Measurements from ENCODE around the gene TTC21A. TPM values are rescaled to one million over a fixed set of nuclear protein-coding genes. Genes with fewer than 3 reads are reported as not detected.

Gene TTC21A
- total and polyA plus RNA-seq, 2 of the 13 experiments (the other 11 are each of a cell fraction or from before 2014, with no cell fraction given) = 0.31 to 1.5 TPM

- Histone ChIP-seq H3K4me2 (ENCODE audit: low read depth, low read length) (no peak overlapping the region), H3K79me2 (ENCODE audit: insufficient read depth, low read length) (no peaks in the 10 kb centered on the region), H3K36me3 (replicated peaks in 1 of 2; ENCODE audit: control insufficient read depth in 1 of 2, insufficient read depth in 2 of 2, low read length in 2 of 2) (no peaks in the 10 kb centered on the region), H4K20me1 (ENCODE audit: insufficient read depth, low read length) (no peaks in the 10 kb centered on the region), H3K4me3 (replicated peaks in 1 of 3; ENCODE audit: insufficient read depth in 1 of 3, low read depth in 2 of 3, low read length in 3 of 3) (no peak overlapping the region), H3K9me3 (ENCODE audit: low read length) (no peaks in the 10 kb centered on the region), H3K9ac (ENCODE audit: insufficient read depth, low read depth, low read length) (no peak overlapping the region), H2AFZ (ENCODE audit: low read length) (no peak overlapping the region), H3K27me3 (ENCODE audit: control insufficient read depth in 1 of 2, insufficient read depth in 2 of 2, low read length in 2 of 2) (peaks cover 4 to 31% of the 10 kb centered on the region in 2 experiments; a peak in 4 of 5 replicates), H3K27ac (ENCODE audit: extremely low read length, insufficient read depth, low read length) (no peak overlapping the region), H3K4me1 (ENCODE audit: insufficient read depth, low read length) (peaks cover 8% of the 10 kb centered on the region)
- BruUV-seq (replicated peaks) = no TSS peak
- CTCF ChIA-PET (ENCODE audit: low intra/inter-chr PET ratio, low total read pairs) = no interaction called here
- 10% methylated on average over 2 of the region's 9 CpGs for WGBS (ENCODE audit: low lambda C conversion rate)
- POLR2A ChIA-PET = interaction anchor here (1.1 kb wide), 1 partner anchor 78 kb away, joined by 3 read pairs; the partner anchor contains the start of genes GORASP1 and TTC21A
- DNase-seq (ENCODE audit: low spot score) (no peak), ATAC-seq (no peak), FAIRE-seq (no peak)
- in situ Hi-C loops (cut with HindIII; ENCODE audit: extremely low pct_ligation_motif_present, low pct_unique_long_range_greater_than_20kb) (loop anchor here (5.0 to 10.0 kb wide), 2 partner anchors 58 to 199 kb away; partner anchors contain the start of gene SLC25A38), intact Hi-C loops (cut with micrococcal nuclease; ENCODE audit: unreplicated experiment) (no loop called here)
- TF ChIP-seq MED8 (CRISPR knock-in tag; IDR thresholded peaks at IDR 0.05; ENCODE audit: insufficient replicate concordance) (no peak), KLF6 (CRISPR knock-in tag; IDR thresholded peaks at IDR 0.05) (no peak), HMG20B (CRISPR knock-in tag; conservative IDR thresholded peaks at IDR 0.05) (no peak), ZNF17 (CRISPR knock-in tag; IDR thresholded peaks at IDR 0.05) (no peak), THAP9 (CRISPR knock-in tag; IDR thresholded peaks at IDR 0.05; ENCODE audit: borderline replicate concordance) (no peak), RFX5 (IDR thresholded peaks at IDR 0.05; ENCODE audit: low read depth, low read length) (no peak), JUNB (CRISPR knock-in tag; IDR thresholded peaks at IDR 0.05; ENCODE audit: borderline replicate concordance) (no peak), ZNF576 (CRISPR knock-in tag; IDR thresholded peaks at IDR 0.05) (no peak), CREM (IDR thresholded peaks at IDR 0.05) (no peak), CREM (CRISPR knock-in tag; IDR thresholded peaks at IDR 0.05) (no peak)
- TF ChIP-seq, protein P1, sequence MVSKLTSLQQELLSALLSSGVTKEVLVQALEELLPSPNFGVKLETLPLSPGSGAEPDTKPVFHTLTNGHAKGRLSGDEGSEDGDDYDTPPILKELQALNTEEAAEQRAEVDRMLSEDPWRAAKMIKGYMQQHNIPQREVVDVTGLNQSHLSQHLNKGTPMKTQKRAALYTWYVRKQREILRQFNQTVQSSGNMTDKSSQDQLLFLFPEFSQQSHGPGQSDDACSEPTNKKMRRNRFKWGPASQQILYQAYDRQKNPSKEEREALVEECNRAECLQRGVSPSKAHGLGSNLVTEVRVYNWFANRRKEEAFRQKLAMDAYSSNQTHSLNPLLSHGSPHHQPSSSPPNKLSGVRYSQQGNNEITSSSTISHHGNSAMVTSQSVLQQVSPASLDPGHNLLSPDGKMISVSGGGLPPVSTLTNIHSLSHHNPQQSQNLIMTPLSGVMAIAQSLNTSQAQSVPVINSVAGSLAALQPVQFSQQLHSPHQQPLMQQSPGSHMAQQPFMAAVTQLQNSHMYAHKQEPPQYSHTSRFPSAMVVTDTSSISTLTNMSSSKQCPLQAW (CRISPR knock-in tag; IDR thresholded peaks at IDR 0.05) = no peak
These were observed 78.0 kb downstream of the TTC21A start for GRCh38 chr3:39185326-39185958.

Data from HepG2 (cell line).